Mesothelial cell of epicardium (in vitro differentiated cells): ENCODE measurements around the gene NSUN4. TPM values are rescaled to one million over a fixed set of nuclear protein-coding genes. Genes with fewer than 3 reads are reported as not detected.

ENCODE experiments used
- DNase-seq, 2 experiments: peaks; one replicate each; pipeline ENCODE4 v3.0.0; 2021; ENCODE audit warnings: low spot score in 2 of 2; ENCODE audit not compliant: unreplicated experiment in 2 of 2
- H3K27ac Mint-ChIP-seq: 2 replicates; pipeline ENCODE4 v1.8.0; 2021; ENCODE audit warnings: mixed read lengths
- H3K27me3 Mint-ChIP-seq: 2 replicates; pipeline ENCODE4 v1.8.0; 2021; ENCODE audit warnings: low read depth, mixed read lengths
- H3K36me3 Mint-ChIP-seq: 2 replicates; pipeline ENCODE4 v1.8.0; 2021; ENCODE audit warnings: mixed read lengths
- H3K4me1 Mint-ChIP-seq: 2 replicates; pipeline ENCODE4 v1.8.0; 2021; ENCODE audit warnings: mixed read lengths
- H3K4me3 Mint-ChIP-seq: 2 replicates; pipeline ENCODE4 v1.8.0; 2021; ENCODE audit warnings: mild to moderate bottlenecking, moderate library complexity, mixed read lengths
- H3K9me3 Mint-ChIP-seq: 2 replicates; pipeline ENCODE4 v1.8.0; 2021; ENCODE audit warnings: mixed read lengths
- CTCF ChIP-seq: fragments of 200-600 bp; sonication (generic); IDR thresholded peaks from one replicate; pipeline ENCODE4 v1.5.0; 2021; ENCODE audit warnings: antibody characterized with exemption; ENCODE audit not compliant: unreplicated experiment
- total RNA-seq: library from RNA; stranded (reverse); gene quantifications from 3 replicates; pipeline ENCODE4 v1.2.1, GENCODE V29; 2021

NSUN4 gene
- 21.0 to 24.2 TPM (median 23.5 TPM) in 3 replicates for total RNA-seq

- Mint-ChIP-seq H3K4me3 (peak within 1 kb of the TSS; percentile 90), H3K27ac (peak within 1 kb of the TSS; percentile 99), H3K27me3 (no peaks in the 10 kb centered on the region), H3K9me3 (no peaks in the 10 kb centered on the region), H3K4me1 (peaks cover 27% of the 10 kb centered on the region), H3K36me3 (peaks cover 13% of the 10 kb centered on the region)
- no peak for TF ChIP-seq CTCF
- peak; percentile 58 to 81 for DNase-seq
Observed at GRCh38 chr1:46340404-46341221, at the start of gene NSUN4. NSUN4 (plus strand) TSS chr1:46340807; CDS start chr1:46340827, 20 bp downstream.

GRCh38 chr1:46295306-46295705 is 45.3 kb upstream of the NSUN4 start:
- H3K9me3 Mint-ChIP-seq: no peaks in the 10 kb centered on the region
- no peak for DNase-seq
- no peak for TF ChIP-seq CTCF
- no peak overlapping the region for H3K4me3 Mint-ChIP-seq
- H3K27ac Mint-ChIP-seq: no peak overlapping the region
- H3K27me3 Mint-ChIP-seq: no peaks in the 10 kb centered on the region
- H3K36me3 Mint-ChIP-seq: peaks cover 34% of the 10 kb centered on the region
- H3K4me1 Mint-ChIP-seq: peaks cover 10% of the 10 kb centered on the region

GRCh38 chr1:46298387-46298786 is 42.2 kb upstream of the NSUN4 start:
- H3K36me3 Mint-ChIP-seq: peaks cover 28% of the 10 kb centered on the region
- no peak overlapping the region for H3K27ac Mint-ChIP-seq
- no peaks in the 10 kb centered on the region for H3K27me3 Mint-ChIP-seq
- no peak for DNase-seq
- no peak for TF ChIP-seq CTCF
- peaks cover 23% of the 10 kb centered on the region for H3K4me1 Mint-ChIP-seq
- H3K9me3 Mint-ChIP-seq: no peaks in the 10 kb centered on the region
- no peak overlapping the region for H3K4me3 Mint-ChIP-seq

- Mint-ChIP-seq H3K4me1 (peaks cover 32% of the 10 kb centered on the region), H3K9me3 (no peaks in the 10 kb centered on the region), H3K36me3 (peaks cover 21% of the 10 kb centered on the region), H3K27ac (peak overlapping the region; percentile 100), H3K4me3 (peak overlapping the region; percentile 95), H3K27me3 (no peaks in the 10 kb centered on the region)
- DNase-seq: no peak
- TF ChIP-seq CTCF: no peak
Observed at GRCh38 chr1:46300673-46301405, 39.8 kb upstream of the NSUN4 start.

- peaks cover 17% of the 10 kb centered on the region for H3K36me3 Mint-ChIP-seq
- H3K4me3 Mint-ChIP-seq: peak overlapping the region; percentile 95
- DNase-seq: no peak
- H3K9me3 Mint-ChIP-seq: no peaks in the 10 kb centered on the region
- H3K27me3 Mint-ChIP-seq: no peaks in the 10 kb centered on the region
- no peak for TF ChIP-seq CTCF
- peaks cover 35% of the 10 kb centered on the region for H3K4me1 Mint-ChIP-seq
- peak overlapping the region; percentile 100 for H3K27ac Mint-ChIP-seq
Observed at GRCh38 chr1:46301406-46301807, 39.2 kb upstream of the NSUN4 start.
